RWPE2 (cell line): Measurements from ENCODE around the gene TTC39C.

Experiments used
- ATAC-seq: fragments of 200-7000 bp; cut with Tn5 transposase; 3 replicates; pipeline ENCODE4 v1.9.1; 2021; ENCODE audit warnings: low read depth
- DNase-seq: peaks from one replicate; pipeline ENCODE4 v3.0.0-alpha.2; 2020; ENCODE audit warnings: low spot score
- H3K27ac ChIP-seq: fragments of 450-650 bp; 2 replicates; pipeline ENCODE4 v1.5.1; 2017; ENCODE audit warnings: mild to moderate bottlenecking; ENCODE audit not compliant: poor library complexity, severe bottlenecking
- H3K27me3 ChIP-seq: fragments of 250-450 bp; sonication (Bioruptor Pico); 2 replicates; pipeline ENCODE4 v1.5.1; 2021; ENCODE audit warnings: mild to moderate bottlenecking, moderate library complexity; ENCODE audit not compliant: insufficient read depth, poor library complexity, severe bottlenecking
- H3K36me3 ChIP-seq: fragments of 250-450 bp; sonication (Bioruptor Pico); 2 replicates; pipeline ENCODE4 v1.5.1; 2020; ENCODE audit warnings: low read depth, mild to moderate bottlenecking, moderate library complexity
- H3K4me1 ChIP-seq: fragments of 250-450 bp; sonication (Bioruptor Pico); 2 replicates; pipeline ENCODE4 v1.5.1; 2021; ENCODE audit warnings: mild to moderate bottlenecking, moderate library complexity; ENCODE audit not compliant: insufficient read depth, poor library complexity, severe bottlenecking
- H3K4me3 ChIP-seq: fragments of 250-450 bp; sonication (Bioruptor Pico); 2 replicates; pipeline ENCODE4 v1.5.1; 2021; ENCODE audit warnings: mild to moderate bottlenecking, moderate library complexity; ENCODE audit not compliant: severe bottlenecking
- H3K9me3 ChIP-seq: fragments of 250-450 bp; sonication (Bioruptor Pico); 2 replicates; pipeline ENCODE4 v1.5.1; 2021; ENCODE audit warnings: mild to moderate bottlenecking, moderate library complexity; ENCODE audit not compliant: severe bottlenecking
- TF ChIP-seq, protein P1 (sequence below): fragments of 450-650 bp; IDR thresholded peaks from one replicate; pipeline ENCODE4 v1.5.1; 2017; ENCODE audit warnings: mild to moderate bottlenecking, moderate library complexity; ENCODE audit not compliant: poor library complexity, severe bottlenecking

Gene TTC39C

DNA sequence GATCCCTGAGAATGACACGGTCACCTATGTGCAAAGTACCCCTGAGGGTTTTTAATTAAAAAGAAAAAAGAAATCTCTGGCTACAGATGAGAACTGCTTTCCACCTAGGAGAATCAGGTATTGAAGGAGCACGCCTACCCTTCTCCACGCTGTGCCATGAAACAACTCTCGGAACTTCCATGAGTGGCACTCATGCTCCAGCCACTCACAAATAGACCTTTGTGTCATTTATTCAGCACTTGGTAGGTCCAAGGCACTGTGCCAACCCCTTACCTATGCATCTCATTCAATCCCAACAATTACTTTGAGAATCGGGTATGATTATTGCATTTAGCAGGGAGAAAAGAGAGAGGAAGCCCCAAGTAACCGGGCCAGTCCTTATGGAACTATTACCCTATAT is 44.9 kb upstream of the TTC39C start:
- ATAC-seq = no peak
- H3K4me1 ChIP-seq = no peaks in the 10 kb centered on the region

GRCh38 chr18:23970161-23971096 is 44.1 kb upstream of the TTC39C start:
- ATAC-seq = no peak
- no peak overlapping the region for H3K4me3 ChIP-seq

More for the DNA sequence above, 44.9 kb upstream of the TTC39C start:
- H3K9me3 ChIP-seq = no peaks in the 10 kb centered on the region
- TF ChIP-seq, protein P1, sequence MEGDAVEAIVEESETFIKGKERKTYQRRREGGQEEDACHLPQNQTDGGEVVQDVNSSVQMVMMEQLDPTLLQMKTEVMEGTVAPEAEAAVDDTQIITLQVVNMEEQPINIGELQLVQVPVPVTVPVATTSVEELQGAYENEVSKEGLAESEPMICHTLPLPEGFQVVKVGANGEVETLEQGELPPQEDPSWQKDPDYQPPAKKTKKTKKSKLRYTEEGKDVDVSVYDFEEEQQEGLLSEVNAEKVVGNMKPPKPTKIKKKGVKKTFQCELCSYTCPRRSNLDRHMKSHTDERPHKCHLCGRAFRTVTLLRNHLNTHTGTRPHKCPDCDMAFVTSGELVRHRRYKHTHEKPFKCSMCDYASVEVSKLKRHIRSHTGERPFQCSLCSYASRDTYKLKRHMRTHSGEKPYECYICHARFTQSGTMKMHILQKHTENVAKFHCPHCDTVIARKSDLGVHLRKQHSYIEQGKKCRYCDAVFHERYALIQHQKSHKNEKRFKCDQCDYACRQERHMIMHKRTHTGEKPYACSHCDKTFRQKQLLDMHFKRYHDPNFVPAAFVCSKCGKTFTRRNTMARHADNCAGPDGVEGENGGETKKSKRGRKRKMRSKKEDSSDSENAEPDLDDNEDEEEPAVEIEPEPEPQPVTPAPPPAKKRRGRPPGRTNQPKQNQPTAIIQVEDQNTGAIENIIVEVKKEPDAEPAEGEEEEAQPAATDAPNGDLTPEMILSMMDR = no peak
- no peak overlapping the region for H3K4me3 ChIP-seq
- DNase-seq = no peak
- H3K27ac ChIP-seq = no peak overlapping the region
- no peaks in the 10 kb centered on the region for H3K27me3 ChIP-seq
- no peaks in the 10 kb centered on the region for H3K36me3 ChIP-seq

DNA sequence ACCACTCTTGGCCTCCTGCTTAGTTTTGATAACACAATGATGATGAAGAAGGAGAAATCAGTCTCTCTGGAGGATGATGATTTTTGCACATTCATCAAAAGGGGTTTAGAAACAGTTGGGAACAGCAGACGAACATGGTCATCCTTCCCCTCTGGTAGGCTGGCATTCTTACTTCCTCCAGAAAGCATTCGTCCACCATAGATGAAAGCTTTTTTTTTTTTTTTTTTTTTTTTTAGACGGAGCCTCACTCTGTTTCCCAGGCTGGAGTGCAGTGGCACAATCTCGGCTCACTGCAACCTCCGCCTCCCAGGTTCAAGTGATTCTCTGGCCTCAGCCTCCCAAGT is 43.5 kb upstream of the TTC39C start:
- H3K4me1 ChIP-seq = no peaks in the 10 kb centered on the region
- no peaks in the 10 kb centered on the region for H3K36me3 ChIP-seq
- no peaks in the 10 kb centered on the region for H3K9me3 ChIP-seq
- peaks cover under 1% of the 10 kb centered on the region for H3K27me3 ChIP-seq
- H3K27ac ChIP-seq = no peak overlapping the region
- ATAC-seq (no peak), DNase-seq (no peak)
- TF ChIP-seq, protein P1 = no peak
- H3K4me3 ChIP-seq = no peak overlapping the region

More at GRCh38 chr18:23970161-23971096, 44.1 kb upstream of the TTC39C start:
- Histone ChIP-seq H3K27me3 (no peaks in the 10 kb centered on the region), H3K36me3 (no peaks in the 10 kb centered on the region), H3K9me3 (no peaks in the 10 kb centered on the region), H3K4me1 (no peaks in the 10 kb centered on the region), H3K27ac (no peak overlapping the region)
- TF ChIP-seq, protein P1 = no peak
- DNase-seq = no peak

DNA sequence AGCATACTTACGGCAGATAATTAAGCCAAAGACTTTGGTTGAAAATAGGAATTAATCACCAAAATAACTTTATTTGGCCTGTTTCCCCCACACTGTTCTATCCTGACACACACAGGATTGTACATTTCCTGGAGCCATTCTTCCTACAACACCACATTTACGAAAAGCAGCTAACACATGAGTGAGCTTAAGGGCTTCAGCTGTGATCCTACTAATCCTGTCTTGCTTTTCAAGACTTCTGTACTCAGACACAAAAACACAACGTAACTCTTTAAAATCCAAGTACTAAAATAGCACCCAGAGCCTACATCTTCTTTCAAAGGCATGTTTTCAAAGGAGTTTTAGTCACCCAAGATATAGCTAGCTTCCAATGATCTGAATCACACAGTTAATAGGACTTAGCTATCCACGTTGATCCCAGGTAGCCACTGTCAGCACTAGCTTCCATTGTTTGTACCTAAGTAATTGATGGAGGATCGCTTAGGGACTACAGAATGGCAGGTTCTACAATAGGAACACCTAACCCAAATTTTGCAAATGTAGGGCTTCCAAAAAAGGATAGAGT is 42.8 kb upstream of the TTC39C start:
- H3K27me3 ChIP-seq = peaks cover 7% of the 10 kb centered on the region
- no peaks in the 10 kb centered on the region for H3K4me1 ChIP-seq
- ATAC-seq (peak; percentile 42; the same call in 2 of the 3 replicates), DNase-seq (no peak)
- TF ChIP-seq, protein P1 = no peak
- H3K4me3 ChIP-seq = no peak overlapping the region
- no peak overlapping the region for H3K27ac ChIP-seq
- H3K36me3 ChIP-seq = no peaks in the 10 kb centered on the region
- no peaks in the 10 kb centered on the region for H3K9me3 ChIP-seq
